ENCODE measurements around the gene RANBP1. TPM values are rescaled to one million over a fixed set of nuclear protein-coding genes. Genes with fewer than 3 reads are reported as not detected.

RANBP1 gene
- total and polyA plus RNA-seq, 9 of the 15 experiments (the other 6 are each of a cell fraction or from before 2014, with no cell fraction given) = 162 to 2,891 (median 1,289) TPM

- TF ChIP-seq ZNF644 (tag; IDR thresholded peaks at IDR 0.05; ENCODE audit: low read depth) (no peak), POLR2G (IDR thresholded peaks at IDR 0.05; ENCODE audit: low read depth, low read length) (peak; percentile 43; the same call in 1 of the 2 replicates), ZNF764 (CRISPR knock-in tag; IDR thresholded peaks at IDR 0.05; ENCODE audit: low read depth) (no peak), SRF (CRISPR knock-in tag; IDR thresholded peaks at IDR 0.05) (0 out of 4 replicates have a peak, but pooled peaks of 1 of the 2 experiments have one; percentile 57), SMAD4 (CRISPR knock-in tag; conservative IDR thresholded peaks at IDR 0.05) (no peak), NRF1 (conservative IDR thresholded peaks at IDR 0.05 in 1 of 2, IDR thresholded peaks at IDR 0.05 in 1 of 2) (no peak), CREM (IDR thresholded peaks at IDR 0.05; ENCODE audit: low read depth) (no peak), TFE3 (CRISPR knock-in tag; IDR thresholded peaks at IDR 0.05) (no peak), ZNF239 (CRISPR knock-in tag; IDR thresholded peaks at IDR 0.05) (no peak), ELK3 (CRISPR knock-in tag; IDR thresholded peaks at IDR 0.05) (no peak), ATF1 (CRISPR knock-in tag; IDR thresholded peaks at IDR 0.05) (no peak; the same call in 1 of the 2 replicates), ATF1 (tag; IDR thresholded peaks at IDR 0.05) (peak; percentile 63), RCOR1 (IDR thresholded peaks at IDR 0.05; ENCODE audit: borderline replicate concordance in 1 of 2, low read depth in 2 of 2, low read length in 2 of 2) (no peak), FOXP1 (CRISPR knock-in tag; IDR thresholded peaks at IDR 0.05) (no peak), HEY1 (CRISPR knock-in tag; IDR thresholded peaks at IDR 0.05; ENCODE audit: borderline replicate concordance) (no peak), RFX5 (IDR thresholded peaks at IDR 0.05; ENCODE audit: low read depth, low read length) (no peak)
These were observed 16.2 kb downstream of the RANBP1 start (continued) for GRCh38 chr22:20131859-20132685.

Measured in K562 (cell line).